HG02943 (cell line): ENCODE measurements around the gene LEFTY2.
"Not testable (repeated sequence)": the region's sequence is repeated elsewhere in the genome, so short reads cannot be mapped to it uniquely, and the experiment has no call there.

Experiments
- ATAC-seq: cut with Tn5 transposase; IDR thresholded peaks from one replicate; pipeline ENCODE4 v1.9.1; 2021; ENCODE audit warnings: mild to moderate bottlenecking, low read depth, moderate library complexity; ENCODE audit not compliant: unreplicated experiment

Gene LEFTY2

GRCh38 chr1:225908013-225908640, 32.9 kb downstream of the LEFTY2 start:
- no peak for ATAC-seq

GRCh38 chr1:225907341-225907740, 33.7 kb downstream of the LEFTY2 start:
- ATAC-seq = no peak

GRCh38 chr1:225906467-225906866, 34.6 kb downstream of the LEFTY2 start:
- ATAC-seq = no peak

- ATAC-seq = no peak
These were observed 37.4 kb downstream of the LEFTY2 start for GRCh38 chr1:225903623-225904022.

GRCh38 chr1:225899044-225899925, 41.7 kb downstream of the LEFTY2 start:
- ATAC-seq = no peak

- no peak for ATAC-seq
These were observed 43.2 kb downstream of the LEFTY2 start for GRCh38 chr1:225897595-225898514.

- peak; percentile 100 for ATAC-seq
These were observed 44.0 kb downstream of the LEFTY2 start for GRCh38 chr1:225896937-225897549.

GRCh38 chr1:225896494-225896893, 44.5 kb downstream of the LEFTY2 start:
- no peak for ATAC-seq

GRCh38 chr1:225892307-225892706, 48.7 kb downstream of the LEFTY2 start:
- no peak for ATAC-seq

- ATAC-seq = no peak
These were observed 49.6 kb downstream of the LEFTY2 start for GRCh38 chr1:225891229-225891972.

- no peak for ATAC-seq
These were observed 50.4 kb downstream of the LEFTY2 start for GRCh38 chr1:225890346-225891228.

- ATAC-seq = no peak
These were observed 51.3 kb downstream of the LEFTY2 start for GRCh38 chr1:225889743-225890142.

- ATAC-seq = no peak
These were observed 52.0 kb downstream of the LEFTY2 start, which contains the start of gene LEFTY1 for GRCh38 chr1:225888898-225889601. LEFTY1 (minus strand) TSS chr1:225889146; CDS start chr1:225889066, 80 bp downstream.

- no peak for ATAC-seq
These were observed 52.6 kb downstream of the LEFTY2 start for GRCh38 chr1:225888289-225888897.

- not testable (repeated sequence) for ATAC-seq
These were observed 53.3 kb downstream of the LEFTY2 start for GRCh38 chr1:225887554-225888288.

- ATAC-seq = no peak
These were observed 54.0 kb downstream of the LEFTY2 start for GRCh38 chr1:225887030-225887314.
